GM23338 (cell line): Measurements from ENCODE around the gene ANAPC2. TPM values are rescaled to one million over a fixed set of nuclear protein-coding genes. Genes with fewer than 3 reads are reported as not detected.

Source experiments
- ATAC-seq: fragments of 200-7000 bp; cut with Tn5 transposase; 3 replicates; pipeline ENCODE4 v1.9.1; 2020
- DNase-seq: peaks from one replicate; pipeline ENCODE4 v3.0.0-alpha.2; 2015; ENCODE audit warnings: low spot score
- H2AFZ ChIP-seq: fragments of 200-600 bp; sonication (generic); 2 replicates; pipeline ENCODE4 v1.8.0; 2016; ENCODE audit warnings: antibody characterized with exemption, mild to moderate bottlenecking, moderate library complexity
- H3F3A ChIP-seq: fragments of 200-600 bp; sonication (generic); replicated peaks from 2 replicates; pipeline ENCODE4 v1.8.0; 2017; ENCODE audit warnings: antibody characterized with exemption, mixed run types, low read depth
- H3K27ac ChIP-seq: fragments of 200-600 bp; sonication (generic); 2 replicates; pipeline ENCODE4 v1.6.1; 2016; ENCODE audit warnings: low read depth
- H3K27me3 ChIP-seq: fragments of 200-600 bp; sonication (generic); 2 replicates; pipeline ENCODE4 v1.8.0; 2016; ENCODE audit warnings: mild to moderate bottlenecking, mixed run types, moderate library complexity; ENCODE audit not compliant: insufficient read depth
- H3K36me3 ChIP-seq: fragments of 200-600 bp; sonication (generic); 2 replicates; pipeline ENCODE4 v1.8.0; 2016; ENCODE audit warnings: mild to moderate bottlenecking; ENCODE audit not compliant: insufficient read depth
- H3K4me1 ChIP-seq: fragments of 200-600 bp; sonication (generic); 2 replicates; pipeline ENCODE4 v1.8.0; 2016; ENCODE audit warnings: mild to moderate bottlenecking, moderate library complexity; ENCODE audit not compliant: insufficient read depth
- H3K4me2 ChIP-seq: fragments of 200-600 bp; sonication (generic); 2 replicates; pipeline ENCODE4 v1.7.1; 2017; ENCODE audit warnings: mixed run types
- H3K4me3 ChIP-seq: fragments of 200-600 bp; sonication (generic); 2 replicates; pipeline ENCODE4 v1.6.1; 2016; ENCODE audit warnings: mixed run types
- H3K79me2 ChIP-seq: fragments of 200-600 bp; sonication (generic); replicated peaks from 2 replicates; pipeline ENCODE4 v1.8.0; 2017; ENCODE audit warnings: mild to moderate bottlenecking; ENCODE audit not compliant: insufficient read depth
- H3K9me2 ChIP-seq: fragments of 200-600 bp; sonication (generic); 2 replicates; pipeline ENCODE4 v1.8.0; 2017; ENCODE audit not compliant: insufficient read depth
- H4K20me1 ChIP-seq: fragments of 200-600 bp; sonication (generic); replicated peaks from 2 replicates; pipeline ENCODE4 v1.8.0; 2017; ENCODE audit warnings: mild to moderate bottlenecking; ENCODE audit not compliant: insufficient read depth
- H3K27ac Mint-ChIP-seq: 2 replicates; pipeline ENCODE4 v1.8.0; 2020; ENCODE audit warnings: inconsistent platforms, mild to moderate bottlenecking, moderate library complexity, mixed read lengths
- H3K27me3 Mint-ChIP-seq: 3 replicates; pipeline ENCODE4 v1.8.0; 2022; ENCODE audit warnings: low read depth, mild to moderate bottlenecking, moderate library complexity, mixed read lengths, inconsistent platforms; ENCODE audit not compliant: insufficient read depth, poor library complexity
- H3K36me3 Mint-ChIP-seq: 3 replicates; pipeline ENCODE4 v1.8.0; 2021; ENCODE audit warnings: low read depth, mild to moderate bottlenecking, inconsistent platforms, moderate library complexity, mixed read lengths
- H3K4me1 Mint-ChIP-seq: 3 replicates; pipeline ENCODE4 v1.8.0; 2020; ENCODE audit warnings: mild to moderate bottlenecking, inconsistent platforms, mixed read lengths
- H3K4me3 Mint-ChIP-seq: 3 replicates; pipeline ENCODE4 v1.8.0; 2021; ENCODE audit warnings: moderate library complexity, mild to moderate bottlenecking, inconsistent platforms, mixed read lengths
- H3K9me3 Mint-ChIP-seq: 3 replicates; pipeline ENCODE4 v1.8.0; 2020; ENCODE audit warnings: moderate library complexity, mild to moderate bottlenecking, inconsistent platforms, mixed read lengths
- CREB1 ChIP-seq: fragments of 250-450 bp; sonication (Bioruptor Pico); IDR thresholded peaks from 2 replicates; pipeline ENCODE4 v1.5.0; 2020; ENCODE audit warnings: low read depth, mild to moderate bottlenecking, moderate library complexity
- CTCF ChIP-seq, 2 experiments: fragments of 200-600 bp in 1 of 2; sonication (generic) in 1 of 2; conservative IDR thresholded peaks; 2 replicates each; pipeline versions ENCODE4 v1.5.1 to v1.6.1; 2016 to 2017; ENCODE audit warnings: antibody characterized with exemption in 2 of 2, low read depth in 2 of 2, mild to moderate bottlenecking in 2 of 2, moderate library complexity in 1 of 2
- ETS1 ChIP-seq: IDR thresholded peaks from 2 replicates; pipeline ENCODE4 v1.6.1; 2016; ENCODE audit warnings: antibody characterized with exemption
- EZH2 ChIP-seq: fragments of 200-600 bp; sonication (generic); IDR thresholded peaks from one replicate; pipeline ENCODE4 v1.8.0; 2017; ENCODE audit warnings: antibody characterized with exemption, mild to moderate bottlenecking, low read depth; ENCODE audit not compliant: unreplicated experiment
- EZH2phosphoT487 ChIP-seq: fragments of 200-600 bp; sonication (generic); IDR thresholded peaks from one replicate; pipeline ENCODE4 v1.8.1; 2018; ENCODE audit warnings: antibody characterized with exemption; ENCODE audit not compliant: unreplicated experiment
- JUNB ChIP-seq: IDR thresholded peaks from one replicate; pipeline ENCODE4 v1.6.1; 2016; ENCODE audit warnings: antibody characterized with exemption; ENCODE audit not compliant: unreplicated experiment
- NANOG ChIP-seq: IDR thresholded peaks from 2 replicates; pipeline ENCODE4 v1.6.1; 2016; ENCODE audit warnings: antibody characterized with exemption, borderline replicate concordance
- POLR2AphosphoS5 ChIP-seq: IDR thresholded peaks from 2 replicates; pipeline ENCODE4 v1.6.1; 2016; ENCODE audit warnings: antibody characterized with exemption, low read depth
- REST ChIP-seq: IDR thresholded peaks from one replicate; pipeline ENCODE4 v1.6.1; 2018; ENCODE audit warnings: antibody characterized with exemption; ENCODE audit not compliant: unreplicated experiment
- STAT1 ChIP-seq: IDR thresholded peaks from one replicate; pipeline ENCODE4 v1.6.1; 2016; ENCODE audit warnings: antibody characterized with exemption; ENCODE audit not compliant: unreplicated experiment
- ZNF114 ChIP-seq: fragments of 250-450 bp; sonication (Bioruptor Pico); IDR thresholded peaks from 2 replicates; pipeline ENCODE4 v1.5.0; 2020; ENCODE audit warnings: mild to moderate bottlenecking, moderate library complexity
- ZNF331 ChIP-seq: fragments of 250-450 bp; sonication (Bioruptor Pico); IDR thresholded peaks from 2 replicates; pipeline ENCODE4 v1.5.0; 2020; ENCODE audit warnings: low read depth, mild to moderate bottlenecking, moderate library complexity
- ZNF462 ChIP-seq: fragments of 250-450 bp; sonication (Bioruptor Pico); IDR thresholded peaks from 2 replicates; pipeline ENCODE4 v1.5.0; 2020; ENCODE audit warnings: mild to moderate bottlenecking, moderate library complexity
- polyA plus RNA-seq: library from polyadenylated mRNA; unstranded; fragments of >200 nt; fragmentation: Nextera tagmentation; extraction: Ambion mirVana; gene quantifications from 2 replicates; pipeline ENCODE4 v1.2.1, GENCODE V29; 2016
- total RNA-seq: library from RNA; depleted of rRNA; stranded (reverse); fragments of >200 nt; shearing (Covaris generic); gene quantifications from 2 replicates; pipeline ENCODE4 v1.2.3, GENCODE V29; 2014

Gene ANAPC2
- total and polyA plus RNA-seq, 2 experiments from 2014 or later: 16.4 to 42.9 TPM

- no peaks in the 10 kb centered on the region for H3K79me2 ChIP-seq
- H3K4me2 ChIP-seq: peak overlapping the region; percentile 73
- Mint-ChIP-seq H3K4me1 (peaks cover 7% of the 10 kb centered on the region; the same call in 2 of the 3 replicates), H3K4me3 (peak overlapping the region; percentile 48; the same call in 2 of the 3 replicates), H3K9me3 (no peaks in the 10 kb centered on the region), H3K36me3 (no peaks in the 10 kb centered on the region), H3K27ac (no peak overlapping the region), H3K27me3 (no peaks in the 10 kb centered on the region)
- no peak for TF ChIP-seq ZNF462 (CRISPR knock-in tag)
- no peak for TF ChIP-seq EZH2phosphoT487
- no peak for TF ChIP-seq STAT1
- no peak for TF ChIP-seq ZNF114
- no peak for TF ChIP-seq CREB1 (CRISPR knock-in tag)
- no peak for TF ChIP-seq EZH2
- TF ChIP-seq POLR2AphosphoS5: no peak
- no peak for TF ChIP-seq JUNB
- TF ChIP-seq ETS1: no peak
- no peak for TF ChIP-seq NANOG
- TF ChIP-seq ZNF331 (CRISPR knock-in tag): no peak
- no peak for TF ChIP-seq CTCF (conservative IDR thresholded peaks at IDR 0.05; ENCODE audit: low read depth in 2 of 2)
- no peak for TF ChIP-seq REST
- DNase-seq: peak; percentile 71
- no peak overlapping the region for H2AFZ ChIP-seq
- 0 out of 2 replicates have a peak, but pooled peaks cover 9% of the 10 kb centered on the region for H3F3A ChIP-seq
- no peak overlapping the region for H3K27ac ChIP-seq
- H3K36me3 ChIP-seq: no peaks in the 10 kb centered on the region
- peak overlapping the region; percentile 58 for H3K4me3 ChIP-seq
- no peaks in the 10 kb centered on the region for H4K20me1 ChIP-seq
- ATAC-seq: peak; percentile 11
- peaks cover 3% of the 10 kb centered on the region; the same call in 1 of the 2 replicates for H3K4me1 ChIP-seq
- peaks cover 9% of the 10 kb centered on the region; the same call in 1 of the 2 replicates for H3K27me3 ChIP-seq
- no peaks in the 10 kb centered on the region for H3K9me2 ChIP-seq
Measured at GRCh38 chr9:137221506-137222111, 33.2 kb upstream of the ANAPC2 start.
